Lower leg skin (tissue), 3 donors: ENCODE measurements around the gene IL4I1.

Source experiments
- POLR2A ChIP-seq, 2 donors: fragments of 450-650 bp; IDR thresholded peaks; one replicate each; pipeline ENCODE4 v1.6.1; 2016 to 2017; ENCODE audit warnings: antibody characterized with exemption in 2 of 2, mild to moderate bottlenecking in 1 of 2, moderate library complexity in 1 of 2
- TF ChIP-seq, protein P1 (sequence below), 3 donors: fragments of 450-650 bp; IDR thresholded peaks; one replicate each; pipeline ENCODE4 v1.5.1; 2016; ENCODE audit warnings: antibody characterized with exemption in 3 of 3, mild to moderate bottlenecking in 3 of 3, moderate library complexity in 2 of 3

DNA sequence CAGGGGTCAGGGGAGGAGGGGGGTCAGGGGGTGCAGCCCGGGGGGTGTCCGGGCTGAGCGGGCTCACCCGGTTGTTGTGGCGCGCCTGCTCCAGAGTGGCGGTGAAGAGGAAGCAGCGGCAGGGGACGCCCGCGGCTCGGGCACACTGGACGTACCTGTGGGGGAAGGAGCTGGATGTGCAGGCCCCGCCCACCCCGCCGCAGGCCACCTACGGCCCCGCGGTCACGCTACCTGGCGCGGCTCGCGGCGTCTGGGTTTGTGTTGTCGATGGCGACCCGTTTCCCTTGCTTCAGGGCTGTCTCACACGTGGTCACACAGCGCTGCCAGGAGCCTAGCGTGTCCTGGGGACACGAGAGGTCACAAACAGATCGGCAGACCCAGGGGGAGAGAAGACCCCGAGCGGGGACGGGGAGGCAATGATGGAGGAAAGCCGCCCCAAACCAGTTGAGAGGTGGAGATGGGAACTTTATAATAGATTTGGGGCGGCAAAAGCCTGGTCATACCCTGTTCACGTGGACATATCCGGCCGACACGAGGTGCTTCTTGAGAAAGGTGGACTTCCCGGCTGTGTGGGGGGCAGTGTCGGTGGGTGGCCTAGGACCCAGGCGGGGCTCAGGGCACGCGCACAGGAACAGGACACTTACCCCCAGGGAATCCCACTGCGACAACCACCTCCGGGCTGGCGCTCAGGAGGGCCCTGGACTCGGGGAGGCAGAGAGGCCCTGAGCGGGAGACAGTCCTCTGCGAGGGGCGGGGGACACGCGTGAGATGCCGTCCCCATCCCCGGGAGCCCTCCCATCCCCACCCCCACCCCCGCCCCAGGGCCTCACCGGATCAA lies 34.9 kb downstream of the IL4I1 start:
- TF ChIP-seq, protein P1, sequence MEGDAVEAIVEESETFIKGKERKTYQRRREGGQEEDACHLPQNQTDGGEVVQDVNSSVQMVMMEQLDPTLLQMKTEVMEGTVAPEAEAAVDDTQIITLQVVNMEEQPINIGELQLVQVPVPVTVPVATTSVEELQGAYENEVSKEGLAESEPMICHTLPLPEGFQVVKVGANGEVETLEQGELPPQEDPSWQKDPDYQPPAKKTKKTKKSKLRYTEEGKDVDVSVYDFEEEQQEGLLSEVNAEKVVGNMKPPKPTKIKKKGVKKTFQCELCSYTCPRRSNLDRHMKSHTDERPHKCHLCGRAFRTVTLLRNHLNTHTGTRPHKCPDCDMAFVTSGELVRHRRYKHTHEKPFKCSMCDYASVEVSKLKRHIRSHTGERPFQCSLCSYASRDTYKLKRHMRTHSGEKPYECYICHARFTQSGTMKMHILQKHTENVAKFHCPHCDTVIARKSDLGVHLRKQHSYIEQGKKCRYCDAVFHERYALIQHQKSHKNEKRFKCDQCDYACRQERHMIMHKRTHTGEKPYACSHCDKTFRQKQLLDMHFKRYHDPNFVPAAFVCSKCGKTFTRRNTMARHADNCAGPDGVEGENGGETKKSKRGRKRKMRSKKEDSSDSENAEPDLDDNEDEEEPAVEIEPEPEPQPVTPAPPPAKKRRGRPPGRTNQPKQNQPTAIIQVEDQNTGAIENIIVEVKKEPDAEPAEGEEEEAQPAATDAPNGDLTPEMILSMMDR (IDR thresholded peaks at IDR 0.05) = no peak
- TF ChIP-seq POLR2A (IDR thresholded peaks at IDR 0.05) = no peak
